Right ventricle myocardium superior (tissue), 1 donor: ENCODE data around the gene SRP68. TPM values are rescaled to one million over a fixed set of nuclear protein-coding genes. Genes with fewer than 3 reads are reported as not detected.
A peak's percentile ranks its signal among the peaks of the same experiment; 100 is the strongest.

Source experiments
- microRNA-seq: library from miRNA; unstranded; fragments of <30 nt; microRNA quantifications from one replicate; pipeline ENCODE4 v1.2.0, GENCODE V29; 2020
- total RNA-seq: library from RNA; stranded (reverse); fragmentation: NEBNext Ultra II Directional; extraction: Animal tissue kit (Norgen Biotek cat#: 25700); gene quantifications from one replicate; pipeline ENCODE4 v1.2.1, GENCODE V29; 2021
- donor health status: DM: no; HTN: yes; CAD: no; lungs with severe emphysema.

Gene SRP68
- total RNA-seq, 1 donor from 2014 or later: 57.9 TPM

Small RNA genes within 50 kb of the gene (microRNA-seq; reads per million reads assigned to microRNA genes)
- gene MIR6868: 9.4 reads per million, percentile 25 among the genes with 10 or more reads in this experiment

Other genes starting within 250 kb of the SRP68 start
- gene UNC13D, start 228.1 kb downstream of the SRP68 start, total RNA-seq: 10.6 TPM
- 145 TPM for gene WBP2, start 217.2 kb downstream of the SRP68 start, total RNA-seq
- gene TRIM47, start 193.9 kb downstream of the SRP68 start, total RNA-seq: 33.4 TPM
- 9.1 TPM for gene TRIM65, start 175.6 kb downstream of the SRP68 start, total RNA-seq
- 113 TPM for gene MRPL38, start 167.6 kb downstream of the SRP68 start, total RNA-seq
- gene FBF1, start 131.5 kb downstream of the SRP68 start, total RNA-seq: 4.7 TPM
- 83.6 TPM for gene ACOX1, start 93.4 kb downstream of the SRP68 start, total RNA-seq
- 7.6 TPM for gene TEN1, start 93.3 kb downstream of the SRP68 start, total RNA-seq
- 1.8 TPM for gene CDK3, start 71.7 kb downstream of the SRP68 start, total RNA-seq
- 0.08 TPM for gene EVPL, start 45.2 kb downstream of the SRP68 start, total RNA-seq
- gene GALR2, start 2.3 kb upstream of the SRP68 start, total RNA-seq: not detected
- gene ZACN, start 6.7 kb upstream of the SRP68 start, total RNA-seq: not detected
- gene EXOC7, start 31.3 kb upstream of the SRP68 start, total RNA-seq: 74.7 TPM
- gene FOXJ1, start 68.7 kb upstream of the SRP68 start, total RNA-seq: not detected
- 18.5 TPM for gene RNF157, start 168.0 kb upstream of the SRP68 start, total RNA-seq
- gene UBALD2, start 192.8 kb upstream of the SRP68 start, total RNA-seq: 28.1 TPM
- 2.6 TPM for gene QRICH2, start 235.8 kb upstream of the SRP68 start, total RNA-seq